Suppressor macrophage treated with lipopolysaccharide for 4 hours (primary cell): ENCODE data around the gene FBXL20.

Experiments
- DNase-seq: peaks from one replicate; pipeline ENCODE4 v3.0.0-alpha.2; 2020

The FBXL20 gene

DNA sequence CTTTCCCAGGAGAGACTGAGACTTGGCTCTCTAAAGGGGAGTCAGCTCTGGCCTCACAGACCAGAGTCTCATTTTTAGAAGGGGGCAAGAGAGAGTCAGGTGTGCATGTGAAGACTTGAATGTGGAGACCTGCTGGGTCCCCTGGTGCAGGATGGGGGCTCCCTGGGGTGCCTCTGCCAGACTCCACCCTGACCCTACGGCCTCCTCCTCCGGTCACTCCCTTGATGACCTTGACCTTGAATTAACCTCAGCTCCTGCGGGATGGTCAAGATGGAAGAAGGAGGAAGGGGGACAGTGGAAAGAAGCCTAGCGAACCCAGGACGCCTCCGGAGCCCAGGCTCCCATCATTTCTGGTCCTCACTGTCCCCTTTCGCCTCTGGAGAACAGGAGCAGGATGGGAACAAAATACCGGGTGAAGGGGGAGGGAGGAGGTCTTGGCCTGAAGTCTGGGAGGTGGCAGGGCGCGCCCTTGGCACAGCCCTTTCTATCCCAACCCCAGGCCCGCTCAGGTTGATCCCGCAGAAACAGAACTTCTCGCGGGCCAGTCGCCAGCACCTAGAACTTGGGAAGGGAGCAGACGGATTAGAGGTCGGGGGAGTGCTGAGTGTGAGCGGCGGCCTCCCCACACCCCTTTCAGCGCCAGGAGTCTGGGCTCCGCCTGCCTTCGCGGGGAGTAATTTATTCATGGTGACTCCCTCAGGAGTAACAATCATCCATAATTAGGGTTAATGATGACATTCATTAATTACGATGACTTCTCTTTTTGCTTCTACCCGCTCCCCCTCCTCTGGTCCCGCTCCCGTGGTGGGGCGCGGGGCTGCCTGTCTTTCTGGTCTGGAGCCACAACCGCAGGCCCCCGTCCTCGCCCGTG is 177.3 kb downstream of the FBXL20 start:
- DNase-seq = no peak

GRCh38 chr17:39222866-39223834 is 178.3 kb downstream of the FBXL20 start:
- DNase-seq = no peak

DNA sequence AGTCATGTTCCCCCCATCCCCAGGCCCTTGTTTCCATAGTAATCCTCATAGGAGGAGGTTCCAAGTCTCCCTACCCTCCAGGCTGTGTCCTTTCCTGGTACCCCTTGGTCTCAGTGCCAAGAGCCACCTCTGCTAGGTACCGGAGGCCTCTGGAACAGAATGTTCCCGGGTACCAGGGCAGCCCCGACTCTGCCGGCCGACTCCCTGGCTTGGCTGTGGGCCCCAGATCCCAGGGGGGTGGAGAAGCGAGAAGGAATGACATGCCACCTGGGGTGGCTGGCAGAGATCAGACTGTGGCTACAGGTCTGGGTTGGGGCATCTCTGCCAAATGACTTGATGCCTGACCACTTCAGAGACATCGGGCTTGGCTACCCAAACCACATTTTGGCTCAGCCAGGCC is 179.3 kb downstream of the FBXL20 start:
- no peak for DNase-seq

DNA sequence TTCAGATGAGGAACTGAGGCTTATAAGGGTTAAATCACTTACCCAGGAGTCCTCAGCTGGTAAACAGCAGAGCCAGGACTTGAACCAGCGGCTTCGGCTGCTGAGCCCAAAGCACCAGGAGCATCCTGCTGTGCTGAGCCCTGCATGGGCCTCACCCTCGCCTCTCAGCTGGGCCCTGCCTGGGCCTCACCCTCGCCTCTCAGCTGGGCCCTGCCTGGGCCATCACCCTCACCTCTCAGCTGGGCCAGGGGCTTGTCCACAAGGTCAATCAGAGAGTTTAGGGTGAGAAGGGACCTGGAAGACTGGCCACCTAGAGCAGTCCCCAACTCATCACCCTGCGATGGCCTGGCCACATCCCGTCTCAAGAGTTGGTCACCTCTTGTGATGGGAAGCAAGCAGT is 179.9 kb downstream of the FBXL20 start:
- no peak for DNase-seq

DNA sequence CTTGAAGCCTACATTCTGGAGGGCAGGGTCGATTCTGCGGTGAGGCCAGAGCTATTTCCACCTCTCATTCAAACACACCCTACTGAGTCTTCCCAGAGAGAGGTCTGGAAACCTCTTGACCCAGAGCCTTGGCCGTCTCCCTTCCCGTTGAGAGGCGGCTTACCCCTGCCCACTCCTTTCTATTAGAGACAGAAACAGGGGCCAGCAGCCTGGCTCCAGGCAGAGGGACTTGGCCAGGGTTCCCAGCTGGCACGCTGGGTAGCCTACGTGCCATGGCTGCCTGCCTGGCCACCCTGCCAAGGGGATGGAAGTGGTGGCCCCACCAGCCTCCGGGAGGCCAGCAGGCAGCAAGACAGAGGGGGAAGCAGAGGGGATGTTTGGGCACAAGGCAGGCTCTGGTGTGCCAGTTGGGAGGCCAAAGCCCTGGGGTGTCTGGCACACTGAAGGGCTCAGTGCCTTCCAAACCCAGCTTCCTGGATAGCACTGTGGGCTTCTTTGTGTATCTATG is 181.7 kb downstream of the FBXL20 start:
- DNase-seq = no peak

GRCh38 chr17:39218906-39219305 is 182.5 kb downstream of the FBXL20 start:
- no peak for DNase-seq

- DNase-seq = no peak
Measured at GRCh38 chr17:39217734-39218369, 183.6 kb downstream of the FBXL20 start.

DNA sequence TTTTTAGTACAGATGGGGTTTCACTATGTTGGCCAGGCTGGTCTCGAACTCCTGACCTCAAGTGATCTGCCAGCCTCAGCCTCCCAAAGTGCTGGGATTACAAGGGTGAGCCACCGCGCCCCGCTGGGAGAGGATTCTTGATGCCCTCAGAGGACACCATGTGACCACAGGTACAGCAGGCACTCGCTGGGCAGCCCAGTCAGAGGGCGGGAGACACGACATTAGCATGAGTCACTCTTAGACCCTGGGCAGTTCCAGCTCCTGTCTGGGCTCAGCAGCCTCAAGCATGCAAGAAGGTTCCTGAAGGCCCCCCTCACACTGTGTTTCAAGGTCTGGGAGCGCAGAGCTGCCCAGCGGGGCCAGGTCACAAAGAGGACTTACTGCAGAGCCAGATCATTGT is 187.6 kb downstream of the FBXL20 start:
- no peak for DNase-seq

- DNase-seq = no peak
Measured at GRCh38 chr17:39212841-39213480, 188.5 kb downstream of the FBXL20 start.

GRCh38 chr17:39212195-39212810 is 189.1 kb downstream of the FBXL20 start:
- no peak for DNase-seq

- DNase-seq = no peak
Measured at GRCh38 chr17:39210093-39210434, 191.4 kb downstream of the FBXL20 start.

DNA sequence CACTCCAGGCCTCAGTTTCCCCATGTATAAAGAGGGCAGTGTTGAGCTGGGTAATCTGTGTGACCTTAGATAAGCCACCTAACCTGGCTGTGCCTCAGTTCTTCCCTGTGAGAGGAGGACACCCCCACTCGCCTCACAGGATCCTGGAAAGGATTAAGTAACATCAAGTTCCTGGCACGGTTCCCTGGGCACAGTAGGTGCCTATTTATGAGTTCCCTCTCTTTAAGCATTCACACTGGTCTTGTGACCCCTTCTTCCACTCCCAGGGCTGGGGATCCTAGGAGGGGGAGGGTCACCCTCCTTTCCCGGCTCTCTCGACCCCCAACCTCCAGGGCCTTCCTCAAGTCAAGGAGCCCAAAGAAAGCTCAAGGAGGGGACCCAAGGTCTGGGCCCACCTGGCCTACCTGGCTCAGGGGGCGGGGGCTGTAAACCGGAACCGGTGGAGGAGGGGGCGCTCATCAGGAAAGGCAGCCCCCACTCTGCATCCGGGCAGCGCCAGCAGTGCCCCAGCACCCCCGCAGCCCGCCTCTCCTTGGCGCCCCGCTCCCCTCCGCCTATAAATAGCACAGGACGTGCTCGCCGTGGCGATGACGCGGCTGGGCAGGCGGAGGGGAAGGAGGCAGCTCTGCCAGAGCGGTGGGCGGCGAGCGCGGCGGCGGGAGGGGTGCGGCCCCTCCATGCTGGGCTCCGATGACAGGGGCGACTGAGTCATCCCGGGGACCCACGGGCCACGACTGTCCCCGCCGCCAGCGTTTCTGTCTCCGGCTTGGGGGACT is 191.9 kb downstream of the FBXL20 start:
- peak; percentile 73 for DNase-seq

GRCh38 chr17:39208893-39209292 is 192.5 kb downstream of the FBXL20 start:
- no peak for DNase-seq

GRCh38 chr17:39208136-39208535 is 193.3 kb downstream of the FBXL20 start:
- DNase-seq = peak; percentile 17

- DNase-seq = no peak
Measured at GRCh38 chr17:39205112-39205526, 196.3 kb downstream of the FBXL20 start.

DNA sequence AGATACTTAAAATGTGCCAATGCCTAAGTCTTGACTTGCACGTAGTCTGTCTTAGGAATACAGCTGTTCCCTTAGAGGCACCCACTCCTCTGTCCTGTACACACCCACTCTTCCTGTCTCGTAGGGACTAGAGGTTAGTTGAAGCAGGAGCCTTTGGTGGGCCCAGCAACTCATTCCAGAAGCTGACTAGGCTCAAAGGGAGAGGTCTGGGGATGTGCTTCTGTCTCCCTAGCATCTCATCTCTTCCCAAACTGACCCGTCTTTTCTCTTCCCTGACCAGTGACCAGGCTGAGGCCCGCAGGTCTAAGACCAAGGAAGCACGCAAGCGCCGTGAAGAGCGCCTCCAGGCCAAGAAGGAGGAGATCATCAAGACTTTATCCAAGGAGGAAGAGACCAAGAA is 197.2 kb downstream of the FBXL20 start:
- no peak for DNase-seq
